Ascending aorta (tissue), 2 donors: ENCODE data around the gene SIGLEC12. TPM values are rescaled to one million over a fixed set of nuclear protein-coding genes. Genes with fewer than 3 reads are reported as not detected.
"Not testable (repeated sequence)": the region's sequence is repeated elsewhere in the genome, so short reads cannot be mapped to it uniquely, and the experiment has no call there.

Experiments used
- DNase-seq, 2 donors: peaks; one replicate each; pipeline ENCODE4 v3.0.0-alpha.2; 2019; ENCODE audit warnings: low spot score in 2 of 2
- H3K27ac ChIP-seq, 2 donors: fragments of 200-600 bp; sonication (generic); one replicate each; pipeline ENCODE4 v1.5.1; 2016 to 2017; ENCODE audit warnings: mild to moderate bottlenecking in 1 of 2
- H3K27me3 ChIP-seq: fragments of 200-600 bp; sonication (generic); one replicate; pipeline ENCODE4 v1.5.1; 2017
- H3K36me3 ChIP-seq, 2 donors: fragments of 200-600 bp; sonication (generic); one replicate each; pipeline ENCODE4 v1.5.1; 2016
- H3K4me1 ChIP-seq, 2 donors: fragments of 200-600 bp; sonication (generic); one replicate each; pipeline ENCODE4 v1.5.1; 2016 to 2017; ENCODE audit warnings: mild to moderate bottlenecking in 1 of 2
- H3K4me3 ChIP-seq, 2 donors: fragments of 200-600 bp; sonication (generic); one replicate each; pipeline ENCODE4 v1.5.1; 2016 to 2017; ENCODE audit warnings: mild to moderate bottlenecking in 1 of 2
- H3K9me3 ChIP-seq, 2 donors: fragments of 200-600 bp; sonication (generic); one replicate each; pipeline ENCODE4 v1.5.1; 2016
- intact Hi-C: fragments of 100-400 bp; cut with DNase I; formaldehyde crosslinking; loops from one replicate; pipeline ENCODE4 v1.15.1; 2023
- total RNA-seq: library from RNA; depleted of rRNA; stranded (reverse); fragments of >200 nt; gene quantifications from one replicate; pipeline ENCODE4 v1.1.0, GENCODE V29; 2016
- TF ChIP-seq, protein P1 (sequence below), 3 experiments: fragments of 200-600 bp in 2 of 3; fragments of 450-650 bp in 1 of 3; sonication (generic) in 2 of 3; IDR thresholded peaks; one replicate each; pipeline ENCODE4 v1.5.1; 2016 to 2019; ENCODE audit warnings: antibody characterized with exemption in 3 of 3, mild to moderate bottlenecking in 1 of 3, moderate library complexity in 1 of 3

The SIGLEC12 gene
- total RNA-seq, 1 donor from 2014 or later = not detected

DNA sequence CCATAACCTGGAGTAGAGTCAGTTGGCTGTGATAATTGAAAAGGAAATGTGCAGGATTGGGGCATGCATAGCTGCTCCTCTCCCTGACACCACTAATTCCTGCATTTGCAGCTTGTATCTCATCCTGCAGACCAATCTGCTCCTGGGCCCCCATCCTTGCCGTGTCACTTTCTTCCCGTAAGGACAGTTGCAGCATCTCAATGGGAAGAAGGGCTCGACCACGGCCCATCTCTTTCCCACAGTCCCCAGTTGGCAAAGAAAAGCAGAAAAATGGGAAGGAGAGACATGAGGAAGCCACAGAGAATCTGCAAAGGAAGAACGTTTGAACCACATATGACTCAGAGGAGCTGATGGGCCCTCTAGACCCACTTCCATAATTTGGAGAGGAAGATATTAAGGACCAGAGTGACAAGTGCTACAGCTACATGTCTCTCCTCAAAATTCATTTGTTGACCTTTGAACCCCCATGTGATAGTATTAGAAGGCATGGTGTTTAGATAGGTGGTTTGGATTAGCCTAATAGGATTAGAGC lies 1.8 kb upstream of the SIGLEC12 start:
- H3K27ac ChIP-seq = no peak overlapping the region
- intact Hi-C loops = no loop called here
- no peaks in the 10 kb centered on the region for H3K36me3 ChIP-seq
- H3K4me1 ChIP-seq = no peaks in the 10 kb centered on the region
- no peak overlapping the region for H3K4me3 ChIP-seq
- DNase-seq = no peak
- TF ChIP-seq, protein P1, sequence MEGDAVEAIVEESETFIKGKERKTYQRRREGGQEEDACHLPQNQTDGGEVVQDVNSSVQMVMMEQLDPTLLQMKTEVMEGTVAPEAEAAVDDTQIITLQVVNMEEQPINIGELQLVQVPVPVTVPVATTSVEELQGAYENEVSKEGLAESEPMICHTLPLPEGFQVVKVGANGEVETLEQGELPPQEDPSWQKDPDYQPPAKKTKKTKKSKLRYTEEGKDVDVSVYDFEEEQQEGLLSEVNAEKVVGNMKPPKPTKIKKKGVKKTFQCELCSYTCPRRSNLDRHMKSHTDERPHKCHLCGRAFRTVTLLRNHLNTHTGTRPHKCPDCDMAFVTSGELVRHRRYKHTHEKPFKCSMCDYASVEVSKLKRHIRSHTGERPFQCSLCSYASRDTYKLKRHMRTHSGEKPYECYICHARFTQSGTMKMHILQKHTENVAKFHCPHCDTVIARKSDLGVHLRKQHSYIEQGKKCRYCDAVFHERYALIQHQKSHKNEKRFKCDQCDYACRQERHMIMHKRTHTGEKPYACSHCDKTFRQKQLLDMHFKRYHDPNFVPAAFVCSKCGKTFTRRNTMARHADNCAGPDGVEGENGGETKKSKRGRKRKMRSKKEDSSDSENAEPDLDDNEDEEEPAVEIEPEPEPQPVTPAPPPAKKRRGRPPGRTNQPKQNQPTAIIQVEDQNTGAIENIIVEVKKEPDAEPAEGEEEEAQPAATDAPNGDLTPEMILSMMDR (IDR thresholded peaks at IDR 0.05) = no peak
- H3K27me3 ChIP-seq = no peaks in the 10 kb centered on the region
- no peaks in the 10 kb centered on the region for H3K9me3 ChIP-seq

DNA sequence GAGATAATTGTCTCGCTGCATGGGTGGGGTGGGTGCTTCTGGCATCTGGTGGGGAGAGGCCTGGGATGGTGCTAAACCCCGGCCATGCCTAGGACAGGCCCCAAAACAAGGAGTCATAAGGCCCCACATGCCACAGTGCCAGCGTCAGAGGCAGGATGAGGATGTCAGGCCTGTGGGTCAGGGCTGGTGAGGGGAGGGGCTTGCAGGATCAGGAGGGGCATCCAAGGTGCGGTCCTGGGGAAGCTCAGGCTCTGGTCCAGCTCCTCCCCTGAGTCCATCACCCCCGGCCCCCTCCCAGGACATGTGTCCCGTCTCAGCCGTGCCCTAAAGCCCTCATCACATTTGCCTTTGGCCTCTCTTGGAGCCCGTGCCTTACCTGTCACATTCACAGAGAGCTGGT lies 669 bp downstream of the SIGLEC12 start:
- H3K27ac ChIP-seq, intact Hi-C loops, H3K4me1 ChIP-seq, H3K27me3 ChIP-seq, H3K4me3 ChIP-seq, H3K9me3 ChIP-seq, H3K36me3 ChIP-seq, DNase-seq: not testable (repeated sequence)

DNA sequence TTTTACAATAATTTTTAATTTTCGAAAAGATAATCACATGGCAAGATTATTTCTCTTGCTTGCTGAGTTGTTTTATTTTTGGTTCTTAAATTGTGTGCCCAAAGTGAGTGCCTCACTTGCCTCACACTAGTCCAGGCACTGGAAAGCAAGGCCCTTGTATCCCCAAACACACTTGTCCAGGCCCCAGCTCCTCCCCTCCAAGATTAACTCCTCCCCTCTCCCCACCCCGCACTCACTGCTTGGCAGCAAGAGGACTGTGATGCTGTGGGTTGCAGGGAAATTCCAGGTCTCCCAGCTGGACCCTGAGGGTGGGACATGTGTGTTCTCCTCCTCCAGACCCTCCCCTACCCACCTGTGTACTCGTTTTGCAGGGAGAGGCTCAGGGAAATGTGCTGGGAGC lies 3.9 kb downstream of the SIGLEC12 start:
- TF ChIP-seq, protein P1 (IDR thresholded peaks at IDR 0.05) = no peak
- no peaks in the 10 kb centered on the region for H3K36me3 ChIP-seq
- intact Hi-C loops = no loop called here
- DNase-seq = no peak
- H3K27me3 ChIP-seq = no peaks in the 10 kb centered on the region
- H3K9me3 ChIP-seq = no peaks in the 10 kb centered on the region
- no peak overlapping the region for H3K27ac ChIP-seq
- H3K4me1 ChIP-seq = no peaks in the 10 kb centered on the region
- no peak overlapping the region for H3K4me3 ChIP-seq

DNA sequence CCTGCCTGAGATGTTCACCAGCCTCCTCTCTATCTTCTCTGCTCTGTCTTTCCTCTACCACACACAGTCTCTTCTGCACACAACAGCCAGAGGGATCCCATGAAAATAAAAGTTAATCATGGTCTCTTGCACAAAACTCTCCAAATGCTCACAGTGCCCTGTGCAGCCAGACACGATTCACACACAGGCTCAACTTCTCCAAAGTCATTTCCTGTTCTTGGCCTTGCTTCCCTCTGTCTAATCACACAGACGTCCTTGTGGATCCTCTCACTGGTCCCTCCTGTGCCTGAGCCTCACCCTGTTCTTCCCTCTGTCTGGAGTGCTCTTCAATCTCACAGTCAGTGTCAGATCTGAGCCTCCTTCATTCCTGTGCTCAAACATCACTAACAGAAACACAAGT lies 7.8 kb downstream of the SIGLEC12 start:
- no peaks in the 10 kb centered on the region for H3K9me3 ChIP-seq
- no peak overlapping the region for H3K27ac ChIP-seq
- DNase-seq = no peak
- H3K36me3 ChIP-seq = no peaks in the 10 kb centered on the region
- no peaks in the 10 kb centered on the region for H3K27me3 ChIP-seq
- H3K4me1 ChIP-seq = no peaks in the 10 kb centered on the region
- TF ChIP-seq, protein P1 (IDR thresholded peaks at IDR 0.05) = no peak
- H3K4me3 ChIP-seq = no peak overlapping the region
- intact Hi-C loops = no loop called here

DNA sequence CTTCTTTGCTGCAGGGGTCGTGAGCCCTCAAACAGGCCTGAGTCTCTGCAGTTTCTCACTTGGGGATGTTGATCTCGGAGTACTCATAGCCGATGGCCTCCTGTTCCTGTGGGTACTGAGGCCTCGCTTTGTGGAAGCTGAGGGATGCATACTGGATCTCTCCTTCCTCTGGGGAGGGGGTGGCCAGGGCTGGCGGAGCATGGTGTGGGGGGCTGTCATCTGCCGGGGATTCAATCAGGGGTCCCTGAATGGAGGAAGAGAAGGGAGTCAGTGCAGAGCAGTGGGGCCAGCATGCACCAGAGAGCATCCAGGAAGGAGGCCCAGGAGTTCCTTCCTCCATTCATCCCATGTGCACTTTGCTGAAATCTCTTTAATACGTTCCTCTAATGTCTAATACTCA lies 10.0 kb downstream of the SIGLEC12 start:
- no peak for DNase-seq
- Histone ChIP-seq H3K27ac (no peak overlapping the region), H3K4me3 (no peak overlapping the region), H3K4me1 (no peaks in the 10 kb centered on the region), H3K9me3 (no peaks in the 10 kb centered on the region), H3K36me3 (no peaks in the 10 kb centered on the region), H3K27me3 (no peaks in the 10 kb centered on the region)
- intact Hi-C loops = no loop called here
- TF ChIP-seq, protein P1 (IDR thresholded peaks at IDR 0.05) = no peak

DNA sequence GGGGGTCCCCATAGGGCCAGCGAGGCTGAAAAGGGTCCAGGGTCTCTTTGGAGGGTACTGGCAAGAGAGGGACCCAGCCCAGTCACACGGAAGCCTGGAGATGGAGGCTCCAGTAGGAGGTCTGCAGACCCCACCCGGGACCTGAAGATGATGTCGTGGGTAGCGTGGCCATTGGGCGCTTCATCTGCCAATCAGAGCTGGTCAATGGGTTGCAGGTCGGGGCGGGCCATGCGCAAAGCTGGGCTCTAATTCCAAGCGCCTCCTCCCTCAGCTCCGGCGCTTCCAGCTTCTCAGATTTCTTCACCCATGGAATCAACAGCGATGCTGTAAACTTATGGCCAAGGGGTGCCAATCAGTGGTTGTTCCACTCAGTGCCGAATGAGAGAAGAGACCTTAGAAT lies 10.9 kb downstream of the SIGLEC12 start:
- intact Hi-C loops = no loop called here
- TF ChIP-seq, protein P1 (IDR thresholded peaks at IDR 0.05) = no peak

More for the DNA sequence above, 10.9 kb downstream of the SIGLEC12 start:
- no peak overlapping the region for H3K4me3 ChIP-seq
- no peaks in the 10 kb centered on the region for H3K27me3 ChIP-seq
- H3K27ac ChIP-seq = no peak overlapping the region
- no peaks in the 10 kb centered on the region for H3K36me3 ChIP-seq
- DNase-seq = no peak
- no peaks in the 10 kb centered on the region for H3K4me1 ChIP-seq
- H3K9me3 ChIP-seq = no peaks in the 10 kb centered on the region
